Fibroblast of lung (primary cell): ENCODE measurements around the gene IGF2.

ENCODE experiments used
- CTCF ChIP-seq, 2 donors: IDR thresholded peaks in 1 of 2; conservative IDR thresholded peaks in 1 of 2; 1 replicate in 1 of 2; 2 replicates in 1 of 2; pipeline ENCODE4 v1.5.1; 2011 to 2012; ENCODE audit warnings: low read length in 2 of 2, control low read depth in 1 of 2, inconsistent platforms in 1 of 2, low read depth in 1 of 2, mild to moderate bottlenecking in 1 of 2
- EZH2 ChIP-seq: IDR thresholded peaks from 2 replicates; pipeline ENCODE4 v1.5.1; 2012; ENCODE audit warnings: low read length, control low read depth, mild to moderate bottlenecking; ENCODE audit errors: missing control alignments

GRCh38 chr11:2102883-2103213, 36.3 kb downstream of the IGF2 start:
- TF ChIP-seq CTCF (conservative IDR thresholded peaks at IDR 0.05 in 1 of 2, IDR thresholded peaks at IDR 0.05 in 1 of 2; ENCODE audit: low read depth in 1 of 2, low read length in 2 of 2), result no peak
- TF ChIP-seq EZH2, result no peak
